GM18951 (cell line): ENCODE results near the gene BBX.

Experiments used
- POLR2A ChIP-seq: IDR thresholded peaks from 4 replicates; pipeline ENCODE4 v1.6.1; 2011; ENCODE audit warnings: mild to moderate bottlenecking; ENCODE audit not compliant: insufficient read length, insufficient read depth; ENCODE audit errors: extremely low read depth
- in situ Hi-C: fragments of 300-500 bp; cut with MboI; formaldehyde crosslinking; loops from one replicate; pipeline ENCODE4 v1.12.0; 2022; ENCODE audit warnings: low sequenced_read_pairs, mixed read lengths, inconsistent platforms; ENCODE audit not compliant: unreplicated experiment

BBX gene

DNA sequence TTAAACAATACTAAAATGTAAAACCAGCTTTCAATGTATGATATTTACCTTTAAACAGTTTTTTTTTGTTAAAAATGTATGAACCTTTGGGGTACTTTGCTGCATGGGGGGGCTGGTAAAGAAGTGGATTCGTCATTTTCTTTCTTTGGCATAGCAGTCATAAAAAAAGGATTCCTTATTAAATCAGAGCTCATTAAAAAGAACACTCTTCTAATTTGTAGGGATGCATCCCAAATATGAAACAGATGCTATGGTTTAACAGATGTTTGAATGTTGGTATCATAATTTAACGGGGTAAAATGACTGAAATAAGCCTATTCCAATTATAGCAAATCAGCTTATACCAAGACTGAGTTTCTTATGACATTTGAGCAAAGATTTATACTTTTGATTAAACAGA lies 234.4 kb downstream of the BBX start:
- in situ Hi-C loops = no loop called here
- no peak for TF ChIP-seq POLR2A

DNA sequence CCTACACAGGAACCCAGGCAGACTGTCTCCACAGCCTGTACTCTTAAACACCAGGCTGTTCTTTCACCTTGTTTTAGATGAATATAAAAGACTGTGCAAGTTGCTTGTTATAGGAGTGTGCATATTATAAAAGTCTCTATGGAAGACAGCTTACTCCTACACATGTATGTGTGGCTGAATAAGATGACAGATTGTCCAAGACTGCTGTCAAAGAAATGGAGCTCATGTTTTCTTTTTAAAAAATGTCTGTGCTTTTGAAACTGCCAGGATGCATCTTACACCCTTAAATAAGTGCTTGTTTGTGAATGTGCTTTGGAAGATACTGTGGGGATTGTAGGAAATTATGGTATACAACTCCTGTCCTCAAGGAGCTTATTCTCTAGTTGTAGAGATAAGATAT lies 237.4 kb downstream of the BBX start:
- in situ Hi-C loops = no loop called here

DNA sequence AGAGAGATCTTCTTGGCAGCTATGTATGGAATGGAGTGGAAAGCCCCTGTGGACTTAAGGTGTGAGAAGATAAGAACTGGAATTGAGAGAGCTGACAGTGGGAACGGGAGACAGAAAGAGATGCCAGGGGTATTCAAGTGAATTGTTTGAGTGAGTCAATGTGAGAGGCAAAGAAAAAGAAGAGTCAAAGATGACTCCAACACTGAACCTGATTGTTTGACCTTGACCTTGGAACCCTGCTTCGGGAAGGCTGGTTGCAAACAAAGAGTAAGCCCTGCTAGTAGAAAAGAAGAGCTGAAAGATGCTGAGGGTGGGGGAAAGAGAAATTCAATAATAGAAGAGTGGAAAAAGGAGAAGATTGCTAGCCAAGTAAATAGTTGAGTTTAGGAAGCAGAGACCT lies 238.6 kb downstream of the BBX start:
- no peak for TF ChIP-seq POLR2A

More for the DNA sequence above, 237.4 kb downstream of the BBX start:
- TF ChIP-seq POLR2A = no peak

DNA sequence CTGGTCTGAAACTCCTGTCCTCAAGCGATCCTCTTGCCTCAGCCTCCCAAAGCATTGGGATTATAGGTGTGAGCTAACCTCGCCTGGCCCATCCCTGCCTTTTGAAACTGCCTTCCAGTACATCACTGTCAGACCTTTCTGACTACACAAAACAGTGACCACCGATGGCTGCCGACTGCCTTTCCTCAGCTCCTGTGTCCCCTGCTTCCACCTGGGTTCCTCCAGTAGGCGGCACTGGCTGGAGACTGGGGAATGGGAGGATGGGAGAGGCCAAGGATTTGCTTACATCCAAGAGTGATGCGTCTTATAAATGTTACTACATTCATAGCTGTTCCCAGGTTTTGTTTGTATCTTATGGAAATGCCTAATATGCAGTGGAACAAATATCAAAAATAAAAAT lies 242.8 kb downstream of the BBX start:
- in situ Hi-C loops = no loop called here

More for the DNA sequence above, 238.6 kb downstream of the BBX start:
- in situ Hi-C loops = no loop called here

DNA sequence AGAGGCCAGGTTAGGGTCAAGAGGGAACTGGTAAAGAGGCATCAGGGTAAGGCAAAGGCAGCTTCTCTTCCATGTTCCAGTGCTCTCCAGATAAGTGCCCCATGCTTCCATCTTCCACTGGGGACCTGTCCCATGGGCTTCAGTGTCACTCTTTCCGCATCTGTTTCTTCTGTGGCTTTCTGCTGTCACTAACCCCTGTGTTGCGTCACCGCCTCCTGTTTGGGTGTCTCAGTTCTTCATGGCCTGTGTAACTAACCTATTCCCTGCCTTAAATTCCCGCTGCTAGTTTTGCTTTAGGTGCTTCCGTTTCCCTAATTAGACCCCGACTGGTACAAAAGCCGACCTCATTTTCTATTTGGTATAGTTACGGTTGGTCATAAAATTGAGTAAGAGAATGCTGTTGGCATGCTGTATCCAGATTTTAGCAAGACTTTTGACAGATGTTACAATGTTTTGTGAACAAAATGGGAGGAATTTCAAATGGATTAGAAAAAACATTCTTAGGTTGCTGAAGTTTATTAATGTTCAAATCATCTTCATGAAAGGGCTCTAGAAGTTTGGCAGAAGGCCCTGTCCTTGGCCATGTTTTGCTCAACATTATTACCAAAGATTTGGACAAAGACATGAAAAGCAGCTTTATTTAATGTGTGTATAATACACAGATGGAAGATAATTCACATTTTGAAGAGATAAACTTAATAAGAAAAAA lies 245.3 kb downstream of the BBX start:
- no peak for TF ChIP-seq POLR2A
- in situ Hi-C loops = no loop called here

More for the DNA sequence above, 242.8 kb downstream of the BBX start:
- no peak for TF ChIP-seq POLR2A

DNA sequence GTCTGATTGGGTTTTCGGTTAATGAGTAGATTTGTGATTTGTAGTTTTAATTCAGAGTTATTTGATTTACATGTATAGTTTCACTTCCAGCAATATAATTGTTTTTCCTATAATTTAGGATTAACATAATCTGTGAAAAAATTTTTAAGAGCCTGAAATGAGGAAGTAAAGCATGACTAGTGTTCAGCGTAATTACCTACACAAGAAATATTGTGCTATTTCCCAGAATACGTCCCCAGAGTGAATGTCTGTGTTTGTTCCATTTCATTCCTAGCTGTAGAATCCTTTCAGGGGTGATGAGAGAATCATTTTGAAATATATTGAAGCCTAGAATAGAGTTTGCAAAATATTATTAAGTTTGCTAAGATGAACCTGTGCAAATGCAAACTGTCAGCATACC lies 247.1 kb downstream of the BBX start:
- no peak for TF ChIP-seq POLR2A
- in situ Hi-C loops = no loop called here

DNA sequence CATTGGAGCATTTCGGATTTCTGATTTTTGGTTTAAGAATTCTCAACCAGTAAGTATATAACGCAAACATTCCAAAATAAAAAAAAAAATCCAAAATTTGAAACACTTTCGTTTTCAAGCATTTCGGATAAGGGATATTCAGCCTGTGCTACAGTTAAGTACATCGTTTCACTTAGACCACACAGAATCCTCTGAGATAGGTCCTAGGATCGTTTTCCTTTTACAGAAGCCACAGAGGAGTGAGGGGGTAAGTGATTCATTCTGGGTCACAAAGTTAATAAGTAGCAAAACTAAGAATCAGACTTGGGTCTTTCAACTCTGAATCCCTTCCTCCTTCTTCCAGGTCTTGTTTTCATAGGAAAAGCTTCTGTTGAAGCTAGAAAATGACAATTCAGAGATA lies 249.3 kb downstream of the BBX start:
- in situ Hi-C loops = no loop called here

DNA sequence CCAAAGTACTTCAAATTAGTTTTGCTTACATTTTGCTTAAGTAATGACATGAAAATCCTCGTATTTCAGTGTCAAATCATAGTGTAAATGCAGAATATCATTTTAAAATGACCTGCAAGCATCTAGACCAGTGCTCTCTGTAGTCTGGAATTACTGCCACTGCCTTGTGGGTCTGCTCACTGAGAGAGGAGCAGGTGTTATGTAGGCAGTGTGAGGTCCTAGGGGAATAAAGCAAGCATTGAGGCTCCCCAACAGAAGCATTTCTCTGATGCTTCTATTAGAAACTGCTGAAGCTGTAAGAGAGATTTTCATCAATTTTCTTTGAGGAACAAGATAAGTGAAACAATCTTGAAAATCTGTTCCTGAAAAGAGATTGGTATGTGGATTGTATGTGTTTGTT lies 253.2 kb downstream of the BBX start:
- in situ Hi-C loops = no loop called here
- TF ChIP-seq POLR2A = no peak

More for the DNA sequence above, 249.3 kb downstream of the BBX start:
- no peak for TF ChIP-seq POLR2A

DNA sequence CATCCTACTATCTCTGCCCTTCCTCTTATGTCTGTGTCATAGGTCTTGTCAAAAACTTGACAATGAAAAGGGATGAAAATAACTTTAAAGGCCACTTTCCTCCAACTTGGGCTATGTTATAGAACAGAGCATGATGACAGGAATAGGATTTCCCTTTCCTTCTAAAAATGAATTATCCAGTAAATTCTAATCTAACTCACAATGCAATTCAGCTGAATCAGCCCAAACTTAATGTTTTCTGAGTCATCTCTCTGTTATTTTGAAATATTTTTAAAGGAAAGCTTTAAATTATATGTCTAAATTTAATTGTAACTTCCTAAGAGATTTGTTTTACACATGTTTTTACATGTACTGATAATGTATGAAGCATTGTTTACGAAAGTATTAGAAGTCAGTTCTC lies 258.5 kb downstream of the BBX start:
- TF ChIP-seq POLR2A = no peak
- in situ Hi-C loops = no loop called here

DNA sequence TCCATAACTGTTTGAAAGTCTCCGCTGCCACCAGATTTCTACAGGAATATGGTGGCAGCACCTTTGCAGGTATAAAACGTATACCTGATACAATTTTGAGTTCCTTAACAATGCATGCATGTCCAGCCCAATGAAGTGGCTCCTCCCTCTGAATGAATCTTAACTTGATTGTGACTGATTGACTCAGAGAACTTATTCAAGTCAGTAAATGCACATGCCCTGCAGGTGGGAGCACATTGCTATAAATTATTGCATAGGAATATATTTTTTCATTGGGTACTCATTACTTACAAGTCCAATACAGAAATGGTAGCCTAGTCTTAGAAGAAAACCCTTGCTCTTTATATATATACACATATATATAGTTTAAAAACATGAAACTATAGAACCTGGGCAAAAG lies 259.3 kb downstream of the BBX start:
- in situ Hi-C loops = no loop called here
- TF ChIP-seq POLR2A = no peak

DNA sequence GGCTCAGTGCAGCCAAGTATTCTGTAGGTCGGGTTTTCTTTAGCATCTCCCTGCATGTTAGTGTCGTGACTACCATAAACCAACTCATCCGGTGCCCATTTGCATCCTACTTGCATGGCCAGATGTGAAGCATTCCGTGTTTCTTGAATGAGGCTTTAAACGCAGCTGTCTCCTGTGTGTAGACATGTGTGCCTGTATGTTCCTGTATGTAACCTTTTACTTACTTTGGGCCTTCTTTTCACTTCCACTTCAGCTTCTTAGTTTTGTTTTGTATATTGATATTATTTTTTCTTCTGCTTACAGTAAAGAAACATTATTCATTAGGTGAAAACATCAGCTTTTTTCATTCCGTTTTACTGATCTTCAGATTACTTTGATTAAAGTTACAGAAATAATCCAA lies 267.9 kb downstream of the BBX start:
- TF ChIP-seq POLR2A = no peak
- in situ Hi-C loops = no loop called here

DNA sequence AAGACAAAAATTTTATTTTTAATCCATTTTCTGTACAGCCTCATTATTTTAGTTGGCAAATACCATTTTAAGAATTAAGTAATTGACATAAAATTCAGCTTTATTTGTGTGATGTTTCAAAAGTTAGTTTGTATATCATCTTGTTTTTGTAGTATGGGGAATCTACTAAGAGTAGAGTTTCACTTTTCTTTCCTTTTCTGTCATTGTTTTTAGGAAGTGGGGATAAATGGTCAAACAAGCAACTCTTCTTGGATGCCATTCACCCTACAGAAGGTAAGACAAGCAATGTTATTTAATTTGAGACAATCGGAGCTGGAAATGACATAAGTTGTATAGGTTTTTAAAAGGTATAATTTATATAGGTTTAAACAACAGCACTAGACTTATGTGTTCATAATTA lies 268.3 kb downstream of the BBX start:
- in situ Hi-C loops = no loop called here
- no peak for TF ChIP-seq POLR2A

DNA sequence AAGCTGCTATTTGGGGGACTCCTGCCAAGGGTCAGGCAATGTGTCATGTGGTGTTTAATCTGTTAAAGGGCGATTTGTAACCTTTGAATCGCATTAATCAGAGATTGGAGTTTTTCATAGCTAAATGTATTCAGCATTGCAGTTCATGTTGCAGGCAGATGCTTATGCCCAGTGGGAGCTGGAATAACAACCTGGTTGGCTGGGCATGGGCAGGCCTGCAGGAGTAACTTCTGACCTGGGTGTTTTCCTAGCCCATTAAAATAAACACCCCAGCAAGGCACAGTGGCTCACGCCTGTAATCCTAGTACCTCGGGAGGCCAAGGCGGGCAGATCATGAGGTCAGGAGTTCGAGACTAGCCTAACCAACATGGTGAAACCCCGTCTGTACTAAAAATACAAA lies 268.7 kb downstream of the BBX start:
- TF ChIP-seq POLR2A = no peak
- in situ Hi-C loops = no loop called here

DNA sequence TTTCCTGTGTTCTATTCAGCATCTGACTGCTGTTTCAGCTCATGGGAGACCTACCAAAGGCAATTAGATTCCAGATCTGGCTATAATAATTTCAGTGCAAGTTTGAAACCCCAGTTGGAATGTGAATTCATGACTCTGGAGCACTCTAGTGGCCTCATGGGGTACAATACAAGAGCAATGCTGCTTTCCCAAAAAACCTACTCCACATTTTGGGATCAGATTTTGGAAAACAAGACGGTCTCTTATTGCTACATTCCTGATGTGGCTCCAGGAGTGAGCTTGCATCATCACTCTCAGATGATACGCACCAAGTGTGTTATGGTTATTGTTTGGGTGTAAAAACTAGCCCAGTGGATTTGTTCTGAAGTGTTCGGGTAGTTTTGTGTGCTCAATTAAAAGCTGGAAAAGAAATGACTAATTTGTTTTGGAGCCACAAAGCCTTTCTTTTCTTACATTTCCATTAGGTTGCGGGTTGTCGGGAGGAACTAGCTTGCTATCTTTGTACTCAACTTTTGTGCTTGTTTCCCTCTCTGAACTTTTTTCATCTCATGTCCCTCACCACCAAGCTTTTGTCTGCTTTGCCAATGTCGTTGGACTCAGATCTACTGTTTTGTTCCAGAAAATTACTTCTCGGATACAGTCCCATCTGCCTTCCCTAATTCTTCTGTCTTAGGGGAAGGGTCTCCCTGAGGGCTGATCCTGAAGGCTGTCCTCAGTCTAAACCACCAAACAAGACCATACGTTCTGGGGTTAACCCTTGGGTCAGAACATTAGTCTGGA lies 272.1 kb downstream of the BBX start:
- in situ Hi-C loops = no loop called here
- TF ChIP-seq POLR2A = no peak

DNA sequence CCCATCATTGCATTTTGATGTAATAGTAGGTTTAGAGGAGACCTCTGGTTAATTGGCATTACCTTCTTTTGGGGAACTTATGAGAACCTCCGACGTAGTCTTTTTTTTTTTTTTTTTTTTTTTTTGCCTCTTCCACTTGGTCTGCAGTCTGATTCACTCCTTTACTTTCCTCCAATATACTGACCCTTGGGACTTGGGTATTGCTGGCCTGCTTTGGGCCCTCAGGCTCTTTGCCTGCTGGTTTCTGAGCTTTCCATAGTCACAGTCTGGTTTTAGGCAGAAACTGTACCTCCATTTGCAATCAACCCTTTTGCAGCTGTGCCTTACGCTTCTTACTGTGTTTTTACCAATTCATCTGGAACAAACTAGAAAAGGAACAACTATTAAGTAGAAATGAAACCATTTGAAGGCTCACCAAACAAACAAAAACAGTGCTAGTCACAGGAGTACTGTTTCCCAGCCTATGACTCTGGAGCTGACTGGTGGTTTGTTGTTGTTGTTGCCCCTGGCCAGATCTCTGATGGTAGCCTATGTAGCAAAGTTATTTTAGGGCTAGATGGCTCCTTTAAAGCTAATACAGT lies 272.8 kb downstream of the BBX start:
- in situ Hi-C loops = no loop called here
- TF ChIP-seq POLR2A = no peak
